ENCODE results near the gene TANGO2.

TANGO2 gene

DNA sequence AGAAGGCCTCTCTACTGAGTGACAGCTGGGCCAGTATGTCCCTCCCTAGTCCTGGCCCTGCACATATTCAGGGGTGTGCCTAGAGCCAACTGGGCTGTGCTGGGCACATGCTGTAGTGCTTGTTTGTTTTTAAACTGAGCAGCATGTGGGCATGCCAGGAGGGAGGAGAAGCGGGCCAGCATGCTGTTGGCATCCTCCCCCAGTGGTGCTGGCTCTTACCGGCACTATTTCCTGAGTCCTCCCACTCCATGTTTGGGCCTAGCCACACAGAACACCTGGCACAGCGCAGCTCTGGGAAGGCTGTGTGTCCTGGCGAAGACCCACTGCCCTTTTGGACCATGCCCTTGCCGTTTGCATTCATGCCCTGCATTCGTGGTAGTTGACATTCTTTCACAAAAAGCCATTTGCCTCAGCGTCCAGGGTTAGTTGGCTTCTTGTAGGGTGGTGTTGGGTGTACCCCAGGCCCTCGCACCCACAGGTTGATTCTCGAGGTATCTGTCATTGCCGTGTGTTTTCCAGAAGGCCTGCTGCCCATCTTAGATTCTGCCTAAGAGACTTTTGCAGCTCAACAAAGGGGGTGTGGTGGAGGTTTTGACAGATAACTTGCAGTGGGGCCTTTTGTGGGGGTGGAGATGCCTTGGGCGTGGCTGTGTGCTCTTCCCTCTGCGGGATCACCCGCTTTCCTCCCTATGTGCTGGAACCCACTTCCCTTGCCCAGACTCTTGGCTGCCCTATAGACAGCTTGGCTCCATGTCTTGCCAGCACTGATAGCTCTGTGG is 72.7 kb downstream of the TANGO2 start:
- no peak overlapping the region for H3K4me3 ChIP-seq (ENCODE audit: low read depth, low read length)
- TF ChIP-seq, protein P1, sequence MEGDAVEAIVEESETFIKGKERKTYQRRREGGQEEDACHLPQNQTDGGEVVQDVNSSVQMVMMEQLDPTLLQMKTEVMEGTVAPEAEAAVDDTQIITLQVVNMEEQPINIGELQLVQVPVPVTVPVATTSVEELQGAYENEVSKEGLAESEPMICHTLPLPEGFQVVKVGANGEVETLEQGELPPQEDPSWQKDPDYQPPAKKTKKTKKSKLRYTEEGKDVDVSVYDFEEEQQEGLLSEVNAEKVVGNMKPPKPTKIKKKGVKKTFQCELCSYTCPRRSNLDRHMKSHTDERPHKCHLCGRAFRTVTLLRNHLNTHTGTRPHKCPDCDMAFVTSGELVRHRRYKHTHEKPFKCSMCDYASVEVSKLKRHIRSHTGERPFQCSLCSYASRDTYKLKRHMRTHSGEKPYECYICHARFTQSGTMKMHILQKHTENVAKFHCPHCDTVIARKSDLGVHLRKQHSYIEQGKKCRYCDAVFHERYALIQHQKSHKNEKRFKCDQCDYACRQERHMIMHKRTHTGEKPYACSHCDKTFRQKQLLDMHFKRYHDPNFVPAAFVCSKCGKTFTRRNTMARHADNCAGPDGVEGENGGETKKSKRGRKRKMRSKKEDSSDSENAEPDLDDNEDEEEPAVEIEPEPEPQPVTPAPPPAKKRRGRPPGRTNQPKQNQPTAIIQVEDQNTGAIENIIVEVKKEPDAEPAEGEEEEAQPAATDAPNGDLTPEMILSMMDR (IDR thresholded peaks at IDR 0.05; ENCODE audit: borderline replicate concordance, insufficient read depth, low read depth, low read length) = no peak

DNA sequence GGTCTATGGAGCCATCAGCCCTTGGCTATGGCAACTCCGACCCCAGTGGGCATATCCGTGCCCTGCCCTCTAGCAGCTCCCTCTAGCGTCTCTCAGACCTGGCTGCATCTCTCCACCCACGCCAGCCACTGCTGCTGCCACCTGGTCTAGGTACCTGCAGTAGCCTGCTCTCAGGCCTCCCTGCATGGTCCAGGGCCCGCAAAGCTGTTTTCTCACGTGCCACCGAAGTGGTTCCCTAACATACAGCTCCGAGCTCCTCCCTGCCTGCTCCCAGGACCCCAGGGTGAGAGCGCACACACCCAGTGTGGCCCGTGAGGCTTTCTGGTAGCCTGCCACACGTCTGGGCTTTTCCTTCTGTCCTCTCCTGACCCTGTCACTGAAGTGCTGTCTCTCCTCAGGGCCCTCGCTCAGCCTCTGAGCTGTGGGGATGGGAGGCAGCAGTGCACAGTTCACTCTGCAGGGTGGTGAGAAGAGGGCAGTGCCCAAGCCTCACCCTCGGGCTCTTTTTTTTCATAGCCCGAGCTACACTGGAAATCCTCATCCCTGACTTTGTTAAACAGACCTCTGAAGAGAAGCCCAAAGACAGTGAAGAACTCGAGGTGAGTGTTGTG is 73.4 kb downstream of the TANGO2 start:
- TF ChIP-seq, protein P1 (IDR thresholded peaks at IDR 0.05; ENCODE audit: borderline replicate concordance, insufficient read depth, low read depth, low read length) = no peak
- no peak overlapping the region for H3K4me3 ChIP-seq (ENCODE audit: low read depth, low read length)

DNA sequence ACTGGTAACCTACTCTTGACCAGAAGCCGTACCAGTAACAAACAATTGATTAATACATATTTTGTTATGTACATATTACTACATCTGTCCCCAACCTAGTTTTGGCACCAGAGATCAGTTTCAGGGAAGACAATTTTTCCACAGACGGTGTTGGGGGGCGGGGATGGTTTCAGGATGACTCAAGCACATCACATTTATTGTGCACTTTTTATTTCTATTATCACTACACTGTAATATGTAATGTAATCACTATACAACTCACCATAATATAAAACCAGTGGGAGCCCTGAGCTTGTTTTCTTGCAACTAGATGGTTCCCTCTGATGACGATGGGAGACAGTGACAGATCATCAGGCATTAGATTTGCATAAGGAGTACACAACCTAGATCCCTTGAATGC is 74.6 kb downstream of the TANGO2 start:
- TF ChIP-seq, protein P1 (IDR thresholded peaks at IDR 0.05; ENCODE audit: borderline replicate concordance, insufficient read depth, low read depth, low read length) = no peak

DNA sequence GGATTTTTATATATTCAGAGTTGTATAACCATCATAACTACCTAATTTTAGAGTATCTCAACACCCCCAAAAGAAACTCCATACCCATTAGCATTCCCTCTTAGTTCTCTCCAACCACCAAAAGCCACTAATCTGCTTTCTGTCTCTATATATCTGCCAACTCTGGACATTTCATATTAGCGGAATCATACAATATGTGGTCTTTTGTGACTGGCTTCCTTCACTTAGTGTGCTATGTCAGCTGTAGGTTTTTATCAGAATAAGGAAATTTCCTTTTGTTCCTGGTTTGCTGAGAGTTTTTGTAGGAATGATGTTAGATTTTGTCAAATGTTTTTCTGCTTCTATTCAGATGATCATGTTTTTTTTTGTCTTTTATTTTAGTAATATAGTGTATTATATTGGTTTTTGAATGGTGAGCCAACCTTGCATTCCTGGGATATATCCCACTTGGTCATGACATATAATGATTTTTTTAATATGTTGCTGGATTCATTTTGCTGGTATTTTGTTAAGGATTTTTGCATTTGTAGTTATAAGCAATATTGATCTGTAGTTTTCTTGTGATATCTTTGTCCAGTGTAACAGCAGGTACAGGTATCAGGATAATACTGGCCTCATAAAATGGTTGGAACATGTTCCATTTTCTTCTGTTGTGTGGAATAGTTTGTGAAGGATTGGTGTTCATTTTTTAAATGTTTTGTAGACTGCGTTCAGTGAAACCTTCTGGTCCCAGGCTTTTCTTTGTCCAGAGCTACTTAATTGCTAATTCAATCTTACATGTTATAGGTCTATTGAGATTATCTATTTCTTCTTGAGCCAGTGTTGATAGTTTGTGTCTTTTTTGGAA is 75.9 kb downstream of the TANGO2 start:
- H3K4me3 ChIP-seq (ENCODE audit: low read depth, low read length) = no peak overlapping the region
- TF ChIP-seq, protein P1 (IDR thresholded peaks at IDR 0.05; ENCODE audit: borderline replicate concordance, insufficient read depth, low read depth, low read length) = no peak

More for the DNA sequence above, 74.6 kb downstream of the TANGO2 start:
- no peak overlapping the region for H3K4me3 ChIP-seq (ENCODE audit: low read depth, low read length)

DNA sequence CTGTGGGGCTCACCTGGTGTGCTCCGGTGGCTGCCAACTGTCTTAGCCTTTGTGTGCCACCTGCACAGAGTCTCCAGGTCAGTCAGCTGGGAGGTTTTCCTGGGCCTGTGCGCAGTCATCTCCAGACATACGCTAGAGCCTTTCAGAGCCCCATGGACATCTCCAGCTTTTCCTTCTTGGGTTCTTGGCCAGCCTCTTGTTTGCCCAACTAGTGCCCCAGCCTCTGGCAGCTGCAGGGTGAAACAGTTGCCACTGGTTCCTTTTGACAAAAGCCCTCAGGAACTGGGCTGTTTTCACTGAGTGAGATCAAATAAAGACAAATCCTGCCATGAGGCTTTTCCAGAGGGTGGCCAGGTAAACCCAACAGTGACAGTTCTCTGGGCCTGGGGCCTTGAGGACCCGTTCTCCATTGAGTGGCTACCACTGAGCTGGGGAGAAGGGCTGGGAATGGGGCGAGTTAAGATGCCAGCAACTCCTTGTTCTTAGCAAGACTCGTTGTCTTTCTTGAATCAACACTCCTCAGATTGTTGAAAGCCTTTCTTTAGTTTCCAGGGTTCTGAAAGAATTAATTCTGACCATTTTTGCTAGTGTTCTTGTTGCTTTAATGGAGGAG is 78.3 kb downstream of the TANGO2 start:
- TF ChIP-seq, protein P1 (IDR thresholded peaks at IDR 0.05; ENCODE audit: borderline replicate concordance, insufficient read depth, low read depth, low read length) = no peak
- no peak overlapping the region for H3K4me3 ChIP-seq (ENCODE audit: low read depth, low read length)

DNA sequence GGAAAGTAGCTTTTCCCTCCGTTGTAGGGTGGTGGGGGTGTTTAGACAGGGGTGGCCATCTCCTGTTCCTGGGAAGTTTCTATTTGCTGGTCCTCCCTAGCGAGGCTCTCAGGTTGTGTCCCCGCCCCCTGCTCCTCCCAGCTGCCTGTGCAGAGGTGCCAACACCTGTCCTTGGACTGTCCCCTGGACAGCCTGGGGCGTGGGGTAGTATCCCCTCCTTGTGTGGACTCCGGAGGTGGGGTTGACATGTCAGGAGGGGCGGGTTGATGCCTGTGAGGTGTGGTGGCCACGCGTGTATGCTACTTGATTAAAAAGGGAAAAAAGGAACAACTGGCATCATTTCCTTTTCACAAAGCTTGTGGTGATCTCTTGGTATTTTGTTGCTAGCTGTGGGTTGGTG is 80.7 kb downstream of the TANGO2 start:
- TF ChIP-seq, protein P1 (IDR thresholded peaks at IDR 0.05; ENCODE audit: borderline replicate concordance, insufficient read depth, low read depth, low read length) = no peak

More for the DNA sequence above, 80.7 kb downstream of the TANGO2 start:
- no peak overlapping the region for H3K4me3 ChIP-seq (ENCODE audit: low read depth, low read length)
